GM18519 (cell line): Measurements from ENCODE around the gene ADGRD1.
"Not testable (repeated sequence)": the region's sequence is repeated elsewhere in the genome, so short reads cannot be mapped to it uniquely, and the experiment has no call there.

Experiments used
- ATAC-seq: cut with Tn5 transposase; IDR thresholded peaks from one replicate; pipeline ENCODE4 v1.9.1; 2021; ENCODE audit warnings: mild to moderate bottlenecking, moderate library complexity; ENCODE audit not compliant: unreplicated experiment, low FRiP score

ADGRD1 gene

DNA sequence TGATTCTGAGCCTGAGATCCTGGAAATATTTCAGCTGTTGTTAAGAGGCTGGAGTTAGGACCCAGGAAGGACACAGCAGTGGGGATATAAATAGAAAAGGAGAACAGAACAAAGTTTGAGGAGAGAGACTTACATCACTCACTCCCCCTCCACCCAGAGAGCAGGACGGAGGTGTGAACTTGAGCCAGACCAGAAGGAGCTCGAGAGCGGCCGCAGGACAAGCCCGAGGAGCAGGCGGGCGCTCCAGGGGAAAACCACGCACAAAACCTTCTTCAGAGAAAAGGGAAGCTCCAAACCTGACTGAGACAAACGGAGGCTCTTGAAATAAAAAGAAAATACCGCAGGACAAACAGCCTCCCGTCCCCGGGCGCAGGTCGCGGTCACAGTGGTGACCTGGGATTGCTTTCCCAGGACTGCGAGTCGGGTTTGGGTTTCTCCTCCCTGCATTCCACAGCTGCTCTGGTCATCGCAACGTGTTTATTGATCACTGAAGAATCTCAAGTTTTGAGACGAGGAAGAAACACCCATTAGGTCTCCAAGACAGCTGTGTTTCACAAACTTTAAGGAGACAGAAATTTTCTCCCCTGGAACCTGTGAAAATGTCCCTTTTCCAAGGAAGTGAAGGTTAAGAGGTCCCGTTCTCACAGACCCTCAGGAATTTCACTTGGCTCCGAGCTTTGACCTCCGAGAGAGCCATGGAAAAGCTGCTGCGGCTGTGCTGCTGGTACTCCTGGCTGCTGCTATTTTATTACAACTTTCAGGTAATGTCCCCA lies at the start of gene ADGRD1:
TSS of gene ADGRD1 (plus strand) at position 137 of the 773 bp plus-strand sequence. CDS start at position 696, 559 bp downstream.
- ATAC-seq: no peak

DNA sequence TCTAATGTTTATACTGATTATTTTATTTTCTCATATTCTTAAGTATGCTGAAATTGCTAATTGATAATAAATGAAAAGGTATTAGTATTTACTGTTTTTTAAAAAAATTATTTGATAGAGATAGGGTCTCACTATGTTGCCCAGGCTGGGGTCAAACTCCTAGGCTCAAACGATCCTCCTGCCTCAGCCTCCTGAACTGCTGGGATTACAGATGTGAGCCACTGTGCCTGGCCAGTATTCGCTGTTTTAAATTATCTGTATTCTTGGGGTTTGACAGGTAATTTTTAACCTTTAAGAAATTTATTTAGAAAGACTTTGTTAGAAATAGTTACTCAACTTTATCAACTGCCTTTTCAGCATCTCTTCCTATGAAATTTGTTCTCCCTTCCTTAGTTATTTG lies 49.6 kb upstream of the ADGRD1 start:
- ATAC-seq: no peak

DNA sequence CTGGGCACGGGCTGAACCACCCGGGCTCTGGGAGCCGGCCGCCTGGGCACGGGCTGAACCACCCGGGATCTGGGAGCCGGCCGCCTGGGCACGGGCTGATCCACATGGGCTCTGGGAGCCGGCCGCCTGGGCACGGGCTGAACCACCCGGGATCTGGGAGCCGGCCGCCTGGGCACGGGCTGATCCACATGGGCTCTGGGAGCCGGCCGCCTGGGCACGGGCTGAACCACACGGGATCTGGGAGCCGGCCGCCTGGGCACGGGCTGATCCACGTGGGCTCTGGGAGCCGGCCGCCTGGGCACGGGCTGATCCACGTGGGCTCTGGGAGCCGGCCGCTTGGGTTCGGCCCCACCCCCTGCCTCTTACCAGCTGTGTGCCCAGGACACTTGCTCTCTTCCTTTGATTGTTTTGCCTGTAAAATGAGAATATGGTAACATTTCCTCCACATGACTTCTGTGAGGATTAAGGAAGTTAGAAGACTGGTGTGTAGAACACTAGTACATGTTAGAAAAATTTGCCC lies 48.7 kb upstream of the ADGRD1 start:
- ATAC-seq: not testable (repeated sequence)

DNA sequence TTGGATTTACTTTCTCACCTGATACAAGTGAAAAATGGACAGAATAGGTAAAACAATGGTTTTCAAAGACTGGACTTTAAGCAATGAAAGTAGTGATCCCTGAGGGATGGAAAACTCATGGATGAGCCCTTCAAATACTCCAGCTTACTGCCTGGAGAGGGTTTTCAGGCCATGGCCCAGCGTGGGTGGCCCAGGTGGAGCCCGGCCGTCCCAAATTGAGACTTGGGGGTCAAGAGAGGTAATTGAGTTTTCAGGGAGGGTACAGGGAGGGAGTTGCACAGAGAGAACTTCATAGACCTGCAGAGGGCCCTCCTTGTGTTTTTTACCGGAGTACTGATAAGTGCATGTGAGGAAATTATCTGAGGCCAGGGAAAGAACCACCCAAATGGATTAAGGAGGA lies 44.6 kb upstream of the ADGRD1 start:
- ATAC-seq: no peak

DNA sequence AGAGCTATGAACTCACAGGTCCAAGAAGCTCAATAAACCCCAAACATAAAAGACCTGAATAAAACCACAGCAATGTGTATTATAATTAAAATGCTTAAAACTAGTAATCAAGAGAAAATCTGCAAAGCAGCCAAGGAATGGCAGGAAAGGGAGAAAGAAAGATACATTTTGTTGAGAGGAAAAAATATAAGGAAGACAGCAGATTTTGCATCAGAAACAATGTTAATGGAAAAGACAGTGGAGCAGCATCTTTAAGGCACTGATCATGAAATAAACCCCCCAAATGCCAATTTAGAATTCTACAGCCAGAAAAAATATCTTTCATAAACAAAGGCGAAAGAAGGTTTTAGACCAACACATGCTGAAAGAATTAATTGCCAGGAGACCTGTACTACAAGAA lies 42.5 kb upstream of the ADGRD1 start:
- ATAC-seq: no peak

DNA sequence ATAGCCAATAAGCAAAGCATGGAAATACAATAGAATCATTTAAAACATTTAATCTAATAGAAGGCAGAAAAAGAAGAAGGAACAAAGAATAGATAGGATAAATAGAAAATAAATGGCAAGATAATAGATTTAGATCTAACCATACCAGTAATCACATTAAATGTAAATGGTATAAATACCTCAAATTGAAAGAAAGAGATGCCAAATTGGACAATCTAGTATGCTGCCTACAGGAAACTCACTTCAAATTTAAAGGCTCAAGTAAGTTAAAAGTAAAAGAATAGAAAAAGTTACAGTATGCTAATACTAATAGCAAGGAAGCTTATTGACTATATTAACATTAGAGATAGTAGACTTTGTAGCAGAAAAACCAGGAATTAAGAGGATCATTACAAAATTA lies 41.8 kb upstream of the ADGRD1 start:
- no peak for ATAC-seq

DNA sequence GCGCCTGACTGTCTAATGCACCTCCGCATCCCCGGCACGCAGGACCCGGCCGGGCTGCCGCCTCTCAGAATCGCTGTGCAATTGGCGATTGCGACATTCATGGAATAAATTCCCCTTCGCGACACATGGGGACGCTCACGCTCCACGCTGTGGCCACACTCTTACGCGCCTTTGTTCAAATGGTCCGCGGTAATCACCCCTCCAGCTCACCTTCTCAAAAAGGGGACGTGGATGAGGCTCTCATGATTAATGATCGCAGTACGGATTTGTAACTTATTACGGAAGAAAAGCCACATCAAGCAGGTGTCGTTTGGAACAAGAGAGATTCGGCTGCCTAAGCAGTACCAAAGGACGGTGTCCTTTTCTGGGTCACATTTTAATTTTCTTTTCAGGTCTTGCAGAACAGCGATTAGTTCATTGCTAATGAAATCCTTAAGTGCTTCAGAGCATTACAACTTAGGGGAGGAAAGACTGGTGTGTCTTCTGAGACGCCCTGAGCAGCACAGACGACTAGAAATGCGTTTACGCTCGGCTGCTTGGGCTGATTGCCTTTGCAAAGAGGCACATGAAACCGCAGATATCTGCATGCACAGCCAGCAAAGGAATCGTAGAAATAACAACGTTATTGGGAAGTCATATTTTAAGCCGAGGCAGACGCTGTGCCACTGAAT lies 37.3 kb upstream of the ADGRD1 start:
- no peak for ATAC-seq

DNA sequence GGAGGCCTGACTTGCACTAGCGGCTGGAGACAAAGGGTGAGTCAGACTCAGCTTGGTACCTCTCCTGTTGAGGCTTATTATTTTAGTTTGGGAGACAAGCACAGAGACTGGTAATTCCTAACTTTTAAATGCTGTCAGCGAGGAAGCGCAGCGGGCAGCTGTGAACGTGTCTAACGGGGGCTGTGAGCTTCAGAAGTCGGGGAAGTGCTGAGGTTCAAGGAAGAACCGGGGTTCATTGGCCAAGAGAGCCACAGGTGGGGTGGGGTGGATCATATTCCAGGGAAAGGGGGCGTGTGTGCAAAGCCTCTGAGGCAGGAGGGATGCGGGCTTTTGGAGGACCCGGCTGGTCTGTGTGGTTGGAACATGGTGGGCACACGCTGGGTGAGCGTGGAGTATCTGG lies 36.1 kb upstream of the ADGRD1 start:
- ATAC-seq: no peak

DNA sequence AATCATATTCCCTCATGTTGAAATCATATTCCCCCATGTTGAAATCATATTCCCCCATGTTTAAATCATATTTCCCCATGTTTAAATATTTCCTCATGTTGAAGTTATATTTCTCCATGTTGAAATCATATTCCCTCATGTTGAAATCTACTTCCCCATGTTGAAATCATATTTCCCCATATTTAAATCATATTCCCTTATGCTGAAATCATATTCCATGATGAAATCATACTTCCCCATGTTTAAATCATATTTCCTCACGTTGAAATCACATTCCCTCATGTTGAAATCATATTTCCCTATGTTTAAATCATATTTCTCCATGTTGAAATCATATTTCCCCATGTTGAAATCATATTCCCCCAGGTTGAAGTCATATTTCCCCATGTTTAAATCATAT lies 34.6 kb upstream of the ADGRD1 start:
- no peak for ATAC-seq

DNA sequence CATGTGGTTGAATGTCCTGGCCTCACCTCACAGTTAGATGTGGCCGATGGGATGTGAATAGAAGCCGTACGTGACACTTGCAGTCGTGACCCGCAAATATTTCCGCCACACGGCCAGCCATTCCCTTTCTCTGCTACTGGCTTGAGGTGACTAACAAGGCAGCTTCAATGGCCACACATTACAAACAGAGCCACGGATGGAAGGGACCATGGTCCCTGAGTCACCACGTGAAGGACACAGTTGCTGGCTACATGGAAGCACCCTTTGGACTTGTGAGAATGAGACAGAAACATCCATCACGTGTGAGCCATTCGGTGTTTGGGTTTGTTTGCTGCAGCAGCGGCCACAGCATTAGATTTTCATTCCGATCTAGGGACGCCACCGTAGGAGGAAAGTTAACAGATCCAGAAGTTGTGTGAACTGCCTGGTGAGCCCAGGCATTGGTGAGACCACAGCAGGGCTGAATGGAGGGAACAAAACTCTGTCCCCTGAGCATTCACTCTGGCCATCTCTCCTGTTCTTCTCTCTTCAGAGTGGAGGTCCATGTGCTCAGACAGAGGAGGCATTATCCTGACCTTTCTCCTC lies 33.5 kb upstream of the ADGRD1 start:
- ATAC-seq: no peak

DNA sequence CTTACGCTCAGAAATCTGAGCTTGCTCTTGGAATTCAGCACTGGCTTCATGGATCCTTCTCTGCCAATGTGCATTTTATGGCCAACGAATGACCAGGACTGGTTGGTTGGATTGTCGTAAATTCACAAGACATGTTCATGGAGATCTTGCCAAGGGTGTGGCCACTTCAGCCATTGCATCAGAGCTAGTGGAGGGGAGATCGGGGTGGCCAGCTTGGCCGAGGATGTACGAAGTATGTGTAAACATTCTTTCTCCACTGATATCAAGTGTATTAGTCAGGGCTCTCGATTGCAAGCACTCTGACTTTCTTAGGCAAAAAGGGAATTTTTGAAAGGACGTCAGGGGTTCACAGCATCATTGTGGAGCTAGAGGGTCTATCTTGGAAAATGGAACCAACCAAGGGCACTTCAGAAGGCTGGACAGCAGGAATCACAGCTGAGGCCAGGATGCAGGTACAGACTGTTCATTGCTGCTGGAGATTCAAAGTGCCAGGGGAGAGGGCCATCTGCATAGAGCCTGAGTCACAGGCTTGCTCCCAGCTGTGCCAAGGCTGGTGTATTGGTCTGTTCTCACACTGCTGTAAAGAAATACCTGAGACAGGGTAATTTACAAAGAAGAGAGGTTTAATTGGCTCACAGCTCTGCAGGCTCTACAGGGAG lies 32.9 kb upstream of the ADGRD1 start:
- no peak for ATAC-seq

DNA sequence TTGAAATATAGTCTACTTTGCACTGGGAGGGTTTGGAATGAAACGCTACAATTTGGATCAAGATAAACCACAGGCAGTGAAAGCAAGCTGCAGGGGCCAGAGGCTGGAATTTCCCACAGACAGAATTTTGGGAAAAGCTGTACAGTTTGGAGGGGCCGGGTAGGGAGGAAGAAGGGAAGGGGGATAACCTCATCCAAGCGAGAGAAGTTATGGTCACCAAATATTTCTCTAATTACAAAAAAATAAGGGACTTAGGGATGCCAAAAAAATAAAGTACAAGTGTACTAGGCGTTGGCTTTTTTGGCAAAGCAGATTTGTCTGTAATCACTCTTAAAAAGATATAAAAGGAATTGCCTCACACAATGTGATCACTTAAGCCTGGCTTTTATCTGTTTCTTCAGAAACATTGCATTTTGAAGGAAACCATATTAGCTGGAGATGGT lies 31.2 kb upstream of the ADGRD1 start:
- no peak for ATAC-seq

DNA sequence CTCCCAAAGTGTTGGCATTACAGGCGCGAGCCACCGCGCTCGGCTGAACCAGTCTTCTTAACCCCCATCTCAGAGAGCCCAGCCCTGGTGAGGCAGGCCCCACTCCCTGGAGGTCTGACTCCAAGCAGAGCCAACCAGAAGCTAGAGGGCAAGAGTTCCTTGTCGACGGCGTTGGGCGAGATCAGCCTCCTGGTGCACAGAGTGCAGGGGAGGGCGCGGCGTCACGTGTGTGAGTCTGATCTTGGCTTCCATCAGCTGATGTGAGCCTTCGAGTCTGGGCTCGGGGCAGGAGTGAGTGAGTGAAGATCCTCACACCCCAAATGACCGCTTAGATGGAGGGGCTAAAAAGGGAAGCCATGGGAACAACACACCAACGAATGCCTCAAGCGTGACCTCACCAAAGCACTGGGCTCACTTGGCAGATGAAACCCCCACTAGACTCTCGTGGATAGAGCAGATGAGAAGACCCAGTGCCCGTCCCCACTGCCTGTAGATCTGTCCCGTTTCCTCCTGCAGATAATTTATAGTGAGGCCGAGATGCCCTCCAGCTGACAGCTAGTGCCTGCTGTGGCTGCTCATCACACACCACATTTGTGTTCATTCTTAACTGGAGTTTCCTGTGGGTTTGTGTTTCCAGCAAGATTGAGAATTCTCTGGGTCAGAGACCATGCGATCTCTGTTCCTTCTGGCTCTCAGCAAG lies 28.6 kb upstream of the ADGRD1 start:
- ATAC-seq: no peak

DNA sequence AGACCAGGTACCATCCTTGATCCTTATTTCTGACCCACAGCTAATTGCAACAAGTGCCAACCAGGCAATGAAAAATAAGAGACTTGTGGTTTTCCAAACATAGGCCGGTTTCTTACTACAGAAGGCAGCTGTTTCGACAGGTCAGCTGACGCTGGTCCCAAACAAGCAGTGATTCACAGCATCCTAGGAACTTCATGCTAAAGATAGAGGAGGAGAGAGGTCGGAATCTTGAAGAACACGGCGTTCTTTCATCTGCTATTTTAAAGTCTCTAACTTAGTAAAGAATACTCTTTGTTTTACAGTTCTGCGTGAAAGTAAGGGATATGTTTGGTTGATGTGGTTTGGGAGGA lies 28.1 kb upstream of the ADGRD1 start:
- no peak for ATAC-seq

DNA sequence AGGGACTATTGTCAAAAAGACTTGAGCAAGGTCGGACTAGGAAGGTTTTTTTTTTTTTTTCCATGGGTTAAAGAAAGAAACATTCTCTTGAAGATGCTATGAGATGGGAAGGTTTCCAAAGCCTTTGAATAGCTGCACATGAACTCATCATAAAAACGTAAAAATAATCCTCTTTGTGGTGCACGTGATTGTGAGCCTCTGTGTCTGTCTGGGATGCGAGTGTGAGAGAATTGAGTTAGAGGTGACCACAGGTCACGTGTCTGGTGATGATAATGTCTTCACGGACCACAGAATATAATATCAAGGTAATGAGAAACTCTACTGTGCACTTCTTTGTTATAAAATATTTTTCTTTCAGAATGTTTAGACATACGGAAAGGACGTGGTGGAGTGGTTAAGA lies 24.3 kb upstream of the ADGRD1 start:
- no peak for ATAC-seq

DNA sequence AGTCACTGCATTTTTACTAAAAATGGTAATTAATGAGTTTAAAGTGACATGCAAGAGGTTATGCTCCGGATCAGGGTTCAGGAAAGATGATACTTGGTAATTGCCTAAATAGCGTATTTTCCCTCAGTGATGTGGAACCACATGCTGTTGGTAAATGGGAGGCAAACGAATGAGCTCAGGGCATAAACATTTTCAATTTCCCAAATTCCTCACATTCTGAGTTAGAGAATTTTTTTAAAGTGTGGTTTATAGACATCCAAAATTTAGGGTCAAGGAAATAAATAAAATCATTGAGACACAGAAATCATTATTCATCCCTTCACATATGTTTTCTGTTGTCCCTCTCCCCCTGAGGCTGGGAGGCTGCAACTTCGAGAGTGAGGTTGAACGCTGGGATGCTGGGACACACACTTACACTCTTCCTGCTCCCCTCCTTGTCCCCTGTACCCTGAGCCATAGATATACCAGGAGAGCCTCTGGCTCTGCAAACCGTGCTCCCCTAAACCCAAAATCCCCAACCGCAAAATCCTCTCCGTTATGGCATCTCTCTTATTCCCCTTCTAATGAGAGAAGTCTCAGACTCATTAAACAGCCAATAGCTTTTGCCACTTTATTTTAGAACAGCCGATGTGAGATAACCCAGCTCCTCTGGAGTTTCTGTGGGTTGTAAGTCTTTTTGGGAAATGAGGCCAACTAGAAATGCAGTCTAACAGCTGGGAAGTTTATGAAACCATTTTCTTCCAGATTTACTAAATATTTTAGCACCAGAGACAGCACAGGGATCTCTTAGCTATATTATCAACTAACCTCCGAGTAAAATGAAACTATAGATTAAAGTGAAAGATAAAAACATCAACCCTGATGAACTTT lies 21.4 kb upstream of the ADGRD1 start:
- ATAC-seq: no peak

DNA sequence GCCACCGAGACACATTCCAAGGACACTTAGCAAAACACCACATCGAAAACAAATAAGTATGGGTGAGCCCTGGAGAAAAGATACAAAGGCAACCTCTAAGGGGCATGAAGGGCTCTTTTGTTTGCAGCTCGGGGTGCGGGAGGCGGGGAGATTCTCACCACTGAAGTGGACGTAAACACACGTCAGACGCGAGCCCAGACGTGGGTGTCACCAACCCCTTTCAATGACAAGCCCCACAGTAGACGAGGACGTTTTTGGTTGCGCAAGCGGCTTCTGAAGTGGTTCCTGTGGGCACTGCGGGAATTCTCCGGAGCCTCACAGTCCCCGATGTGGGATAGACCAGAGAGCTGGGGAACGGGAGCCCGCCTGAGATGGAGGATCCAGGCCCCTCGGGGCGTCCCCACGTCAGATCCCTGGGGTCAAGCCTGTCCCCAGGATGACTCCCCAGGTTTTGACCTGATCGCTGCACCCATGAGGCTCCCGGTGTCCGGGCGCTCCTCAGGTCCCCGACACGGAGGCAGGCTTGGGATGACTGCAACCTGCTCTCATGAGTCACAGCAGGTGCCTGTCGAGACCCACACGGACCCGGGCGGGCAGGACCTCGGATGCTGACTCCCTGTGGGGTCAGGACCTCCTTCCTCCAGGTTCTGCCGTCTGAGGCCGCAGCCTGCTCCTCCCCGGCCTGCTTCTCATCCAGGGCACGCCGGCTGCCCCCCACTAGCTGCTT lies 20.3 kb upstream of the ADGRD1 start:
- ATAC-seq: no peak

DNA sequence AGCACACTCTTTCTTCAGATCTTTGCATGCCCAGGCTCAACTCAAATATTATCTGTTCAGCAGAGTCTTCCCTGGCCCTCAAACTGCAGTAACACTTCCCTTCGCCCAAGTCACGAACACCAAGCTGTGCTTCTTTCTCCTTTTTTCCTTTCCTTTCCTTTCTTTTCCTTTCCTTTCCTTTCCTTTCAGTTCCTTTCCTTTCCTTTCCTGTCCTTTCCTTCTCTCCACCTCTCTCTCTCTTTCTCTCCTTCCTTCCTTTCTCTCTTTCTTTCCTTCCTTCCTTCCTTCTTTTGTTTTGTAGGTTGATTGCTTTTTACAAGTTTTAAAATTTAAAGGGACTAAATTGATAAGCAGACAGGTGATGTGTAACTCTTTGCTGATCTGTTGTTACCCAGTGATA lies 19.0 kb upstream of the ADGRD1 start:
- ATAC-seq: no peak

DNA sequence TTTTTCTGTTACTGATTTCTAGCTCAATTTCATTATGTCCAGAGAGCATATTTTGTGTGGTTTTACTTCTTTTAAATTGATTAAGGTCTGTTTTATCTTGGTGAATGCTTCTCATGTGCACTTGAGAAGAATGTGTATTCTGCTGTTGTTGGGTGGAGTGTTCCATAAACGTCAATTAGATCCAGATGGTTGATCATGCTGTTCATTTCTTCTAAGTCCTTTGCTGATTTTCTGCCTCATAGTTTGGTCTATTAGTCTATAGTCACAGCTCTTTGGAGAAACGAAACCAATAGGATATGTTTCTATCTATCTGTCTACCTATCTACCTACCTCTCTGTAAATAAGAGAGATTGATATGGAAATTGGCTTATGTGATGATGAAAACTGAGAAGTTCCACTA lies 17.1 kb upstream of the ADGRD1 start:
- no peak for ATAC-seq
